Ammon's horn (tissue), 1 donor: ENCODE data around the gene KYNU.

Source experiments
- DNase-seq: peaks from one replicate; pipeline ENCODE4 v3.0.0-alpha.2; 2016; ENCODE audit warnings: low spot score

Gene KYNU

DNA sequence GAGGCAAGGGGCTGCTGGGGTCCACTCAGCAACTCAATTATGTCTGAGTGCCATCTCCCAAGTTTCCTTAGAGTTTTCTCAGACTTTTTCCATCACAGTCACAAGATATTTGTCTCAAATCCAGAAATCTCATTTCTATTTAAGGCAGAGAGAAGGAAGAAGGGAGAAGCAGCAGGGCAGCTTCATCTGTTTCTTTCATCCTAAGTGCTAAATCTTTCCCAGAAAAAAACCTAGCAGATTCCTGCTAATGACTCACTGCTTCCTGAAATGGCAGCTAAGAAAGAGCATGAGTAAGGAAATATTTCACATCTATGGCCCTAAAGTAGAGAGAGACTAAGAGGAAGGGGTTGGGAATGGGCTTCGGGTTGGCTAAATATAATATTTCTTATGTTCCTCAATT is 88.0 kb downstream of the KYNU start:
- DNase-seq, result no peak

DNA sequence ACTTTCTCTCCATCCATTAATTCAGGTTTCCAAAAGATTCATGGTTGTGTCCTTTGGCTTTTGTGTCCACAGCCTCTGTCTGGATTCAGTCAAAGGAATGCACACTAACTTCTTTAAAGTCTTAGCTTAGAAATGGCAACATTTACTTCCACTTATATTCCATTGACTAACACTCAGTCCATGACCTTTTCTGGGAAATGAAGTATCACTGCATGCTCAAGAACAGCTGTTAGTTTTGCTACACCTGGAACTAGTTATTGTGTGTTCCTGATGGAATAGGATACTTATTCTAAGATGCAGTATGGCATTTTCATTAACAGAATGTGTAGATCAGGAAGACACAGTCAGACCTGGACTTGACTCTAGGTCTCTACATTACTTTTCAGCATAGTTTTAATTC is 88.8 kb downstream of the KYNU start:
- no peak for DNase-seq

DNA sequence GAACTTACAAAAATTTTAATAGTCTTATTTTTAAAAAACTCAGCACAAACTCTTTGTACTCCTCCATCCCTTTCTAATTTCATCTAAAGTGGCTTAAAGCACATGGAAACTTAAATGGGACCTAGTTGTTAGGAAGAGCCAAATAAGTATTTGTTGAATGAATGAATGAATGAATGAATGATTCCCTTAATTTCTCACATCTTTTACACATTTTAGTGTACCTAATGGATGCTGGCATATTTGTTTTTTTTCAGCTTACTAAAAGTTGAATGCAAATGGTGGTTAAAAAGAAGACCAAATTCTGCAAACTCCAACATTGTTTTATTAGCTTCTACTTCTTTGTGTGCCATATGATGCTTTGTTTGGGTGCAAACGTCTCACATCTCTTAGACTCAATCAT is 89.6 kb downstream of the KYNU start:
- no peak for DNase-seq

DNA sequence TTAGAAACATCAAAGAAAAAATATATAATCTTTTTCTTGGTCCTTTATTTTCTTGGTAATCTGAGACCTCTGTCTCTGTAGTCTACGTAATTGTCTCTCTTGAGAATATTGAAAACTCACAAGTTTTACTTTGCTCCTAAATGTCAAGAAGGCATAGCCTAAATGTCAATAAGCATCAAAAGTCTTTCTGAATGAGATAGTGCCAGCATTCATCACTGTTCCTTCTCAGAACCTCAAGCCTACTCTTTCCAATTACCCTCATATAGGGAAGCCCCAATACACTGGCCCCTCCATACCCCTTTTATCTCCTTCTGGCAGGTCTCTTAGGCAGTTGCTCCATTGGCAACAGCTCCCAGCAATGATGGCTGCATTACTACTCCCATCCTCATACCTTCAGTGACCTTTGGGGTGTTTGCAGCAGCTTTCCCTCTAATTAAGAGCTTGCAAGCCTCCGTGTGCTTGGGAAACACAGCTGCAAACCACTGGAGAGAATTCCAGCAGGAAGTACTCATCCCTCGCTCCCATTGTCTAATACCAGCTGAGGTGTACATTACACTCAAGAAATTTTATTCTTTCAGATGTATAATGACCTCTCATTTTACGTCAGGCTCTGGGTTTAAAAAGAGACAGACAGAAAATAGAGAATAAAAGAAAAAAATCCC is 95.8 kb downstream of the KYNU start:
- no peak for DNase-seq

DNA sequence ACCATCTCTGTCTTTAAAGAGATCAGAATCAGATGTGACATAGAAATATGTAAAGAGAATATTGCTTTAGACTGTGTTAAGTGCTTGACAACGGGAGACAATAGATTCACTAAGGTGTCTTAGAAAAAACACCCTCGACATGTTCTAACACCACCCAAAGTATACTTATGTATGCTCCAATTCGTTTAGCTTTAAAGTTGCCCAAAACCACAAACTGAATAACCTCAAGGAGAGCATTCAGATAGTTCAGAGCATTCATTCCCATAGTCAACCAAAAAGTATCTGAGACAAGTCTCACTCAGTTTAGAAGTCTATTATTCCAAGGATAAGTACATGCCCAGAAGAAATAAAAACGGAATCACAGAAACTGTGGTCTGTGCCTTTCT is 96.4 kb downstream of the KYNU start:
- no peak for DNase-seq

DNA sequence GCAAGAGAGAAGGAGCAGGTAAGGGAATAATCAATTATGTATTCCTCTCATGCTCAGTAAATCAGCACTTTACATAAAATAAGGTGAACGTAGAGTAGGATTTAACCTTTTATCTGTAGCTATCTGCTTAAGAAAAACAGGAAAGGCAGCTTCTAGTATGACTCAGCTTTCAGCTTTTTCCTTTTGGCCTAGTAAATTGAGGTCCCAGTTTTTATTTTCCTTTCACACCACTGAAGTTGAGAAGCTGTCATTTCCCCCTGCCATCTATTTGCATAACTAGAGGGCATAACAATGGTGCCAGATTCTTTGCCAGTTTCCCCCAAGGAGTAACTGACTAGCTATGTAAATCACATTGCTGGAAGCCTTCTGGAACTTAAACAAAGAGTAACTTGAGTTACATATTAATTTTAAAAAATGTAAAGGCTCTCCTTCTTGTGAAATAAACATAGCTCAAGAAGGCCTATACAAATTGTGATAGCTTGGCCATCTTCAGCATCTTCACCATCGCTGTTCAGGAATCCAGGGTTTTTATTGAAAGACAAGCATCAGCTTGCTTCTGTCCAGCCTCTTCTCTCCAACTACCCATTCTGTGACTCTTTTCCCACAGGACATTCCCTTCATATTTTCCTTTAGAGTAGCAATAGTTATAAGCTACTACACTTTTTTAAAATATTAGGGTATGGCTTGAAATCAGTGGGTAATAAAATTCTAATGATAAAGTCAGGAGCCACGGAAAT is 97.0 kb downstream of the KYNU start:
- no peak for DNase-seq

DNA sequence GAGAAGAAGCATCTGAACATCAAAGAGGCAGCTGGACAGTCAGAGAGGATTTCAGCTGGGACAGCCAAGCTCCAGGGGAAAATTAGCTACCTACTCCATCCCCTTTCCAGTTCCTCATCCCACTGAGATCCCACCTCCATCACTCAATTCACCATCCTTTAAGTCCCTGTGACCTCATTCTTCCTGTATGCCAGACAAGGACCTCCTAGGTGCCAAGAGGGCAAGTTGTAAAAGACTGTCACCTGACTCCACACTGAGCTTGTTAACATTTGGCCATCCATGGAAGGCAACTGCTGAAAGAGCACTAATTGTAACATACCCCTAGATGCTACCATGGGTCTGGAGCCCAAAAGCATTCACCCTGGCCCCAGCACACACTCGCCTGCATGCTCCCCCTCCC is 97.8 kb downstream of the KYNU start:
- no peak for DNase-seq

DNA sequence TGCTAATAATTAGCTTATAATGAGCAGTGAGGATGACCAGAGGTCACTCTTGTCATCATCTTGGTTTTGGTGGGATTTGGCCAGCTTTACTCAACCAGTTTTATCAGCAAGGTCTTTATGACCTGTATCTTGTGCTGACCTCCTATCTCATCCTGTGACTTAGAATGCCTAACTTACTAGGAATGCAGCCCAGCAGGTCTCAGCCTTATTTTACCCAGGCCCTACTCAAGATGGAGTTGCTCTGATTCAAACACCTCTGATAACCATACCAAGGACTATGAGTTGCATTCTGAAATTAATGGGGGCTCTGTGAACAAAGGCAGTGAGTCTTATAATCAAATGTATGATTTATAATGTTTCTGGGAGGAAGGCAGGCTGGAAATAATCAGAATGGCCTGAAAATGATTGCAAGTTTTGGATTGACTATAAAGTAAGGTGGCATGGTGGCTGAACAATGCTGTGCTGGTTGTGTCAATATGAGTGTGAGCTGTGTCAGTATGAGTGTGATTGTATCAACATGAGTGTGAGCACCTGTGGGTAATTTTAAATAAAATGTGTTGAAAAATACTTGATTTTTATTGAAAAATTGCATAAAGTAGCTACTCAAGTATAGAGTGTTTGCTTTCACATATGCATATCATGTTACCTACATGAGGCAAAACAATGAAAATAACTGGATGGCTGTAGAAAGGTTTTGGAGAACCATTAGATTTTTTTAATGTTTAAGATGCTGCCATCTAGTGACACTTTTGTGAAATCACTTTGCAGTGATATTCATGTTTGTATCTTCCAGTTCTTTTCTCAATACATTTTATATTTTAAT is 103.0 kb downstream of the KYNU start:
- DNase-seq, result peak; percentile 12

DNA sequence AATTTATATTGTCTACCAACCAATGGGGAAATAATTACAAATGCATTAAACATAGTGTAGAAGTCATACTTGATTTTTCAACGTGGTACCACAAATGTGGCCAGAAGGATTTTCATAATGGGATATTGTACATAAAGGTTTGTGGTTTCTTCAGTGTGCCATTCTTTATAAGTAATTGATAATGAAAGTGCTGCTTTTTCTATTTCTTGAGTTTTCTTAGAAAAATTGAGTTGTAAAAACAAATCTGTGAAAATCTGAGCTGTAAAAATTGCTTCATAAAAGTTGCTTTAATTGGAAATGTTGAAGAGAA is 103.6 kb downstream of the KYNU start:
- no peak for DNase-seq

DNA sequence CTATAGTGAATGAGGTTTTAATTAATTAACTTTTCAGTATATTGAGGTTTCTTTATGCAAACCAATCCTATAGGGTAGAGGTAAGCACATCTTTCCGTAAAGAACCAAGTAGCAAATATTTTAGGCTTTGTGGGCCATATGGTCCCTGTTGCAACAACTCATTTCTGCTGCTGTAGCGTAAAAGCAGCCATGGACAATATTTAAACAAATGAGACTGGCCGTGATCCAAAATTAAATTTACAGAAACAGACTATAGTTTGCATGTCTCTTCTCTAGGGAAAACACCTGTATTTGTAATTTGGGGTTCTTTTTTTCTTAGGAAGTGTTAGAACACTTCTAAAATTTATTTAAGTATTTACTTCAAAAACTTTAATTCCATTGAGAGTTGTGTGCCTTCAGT is 104.3 kb downstream of the KYNU start:
- no peak for DNase-seq

DNA sequence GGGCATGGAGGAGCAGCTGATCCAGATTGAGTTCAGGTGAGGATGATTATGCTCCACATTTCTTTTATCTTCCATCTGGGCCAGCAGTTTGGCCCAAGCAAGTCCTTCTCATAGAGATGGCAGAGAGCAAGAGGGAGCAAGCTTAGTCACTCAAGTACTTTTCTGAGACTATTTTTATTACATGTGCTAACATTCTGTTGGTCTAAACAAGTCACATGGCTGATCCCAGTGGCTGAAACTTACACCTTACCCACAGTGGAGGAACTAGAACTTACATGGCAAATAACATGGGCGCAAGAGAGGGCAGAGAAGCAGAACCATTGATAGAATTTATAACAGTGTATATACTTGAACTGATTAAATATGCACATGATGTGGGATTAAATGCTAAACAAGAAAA is 105.7 kb downstream of the KYNU start:
- no peak for DNase-seq

DNA sequence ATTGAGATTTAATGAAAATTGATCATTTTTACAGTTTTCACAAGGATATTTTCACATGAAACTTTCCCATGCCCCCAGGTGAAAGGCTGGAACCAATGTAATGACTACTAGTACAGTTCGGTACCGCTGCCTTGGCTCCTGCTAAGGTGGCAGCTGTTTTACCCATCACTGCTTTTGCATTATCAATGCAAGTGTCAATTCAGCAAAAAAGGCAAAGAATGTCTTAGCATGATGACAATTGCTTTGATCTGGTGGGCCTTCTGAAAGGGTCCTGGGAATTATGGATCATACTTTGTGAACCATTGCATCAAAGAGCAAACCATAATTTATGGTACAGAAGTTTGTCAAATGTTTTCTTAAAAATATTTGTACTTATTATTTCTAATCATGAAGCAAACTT is 107.2 kb downstream of the KYNU start:
- no peak for DNase-seq

DNA sequence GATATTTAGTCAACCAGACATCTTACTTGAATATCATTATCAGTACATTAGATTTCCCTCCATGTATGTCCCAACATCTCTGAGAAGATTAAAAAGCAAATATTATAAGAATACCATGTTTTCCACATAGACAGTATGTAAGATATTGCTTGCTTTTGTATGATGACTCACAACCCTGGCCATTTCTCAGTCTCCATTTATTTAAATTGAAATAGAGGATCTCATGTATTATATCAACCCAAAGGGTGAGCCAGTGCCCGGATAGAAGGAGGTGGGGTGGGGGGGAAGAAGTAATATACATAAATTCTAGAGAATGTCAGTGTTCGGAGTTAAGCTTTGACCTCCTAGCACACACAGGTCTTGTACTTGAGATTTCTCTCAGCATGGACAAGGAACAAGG is 109.6 kb downstream of the KYNU start:
- no peak for DNase-seq

DNA sequence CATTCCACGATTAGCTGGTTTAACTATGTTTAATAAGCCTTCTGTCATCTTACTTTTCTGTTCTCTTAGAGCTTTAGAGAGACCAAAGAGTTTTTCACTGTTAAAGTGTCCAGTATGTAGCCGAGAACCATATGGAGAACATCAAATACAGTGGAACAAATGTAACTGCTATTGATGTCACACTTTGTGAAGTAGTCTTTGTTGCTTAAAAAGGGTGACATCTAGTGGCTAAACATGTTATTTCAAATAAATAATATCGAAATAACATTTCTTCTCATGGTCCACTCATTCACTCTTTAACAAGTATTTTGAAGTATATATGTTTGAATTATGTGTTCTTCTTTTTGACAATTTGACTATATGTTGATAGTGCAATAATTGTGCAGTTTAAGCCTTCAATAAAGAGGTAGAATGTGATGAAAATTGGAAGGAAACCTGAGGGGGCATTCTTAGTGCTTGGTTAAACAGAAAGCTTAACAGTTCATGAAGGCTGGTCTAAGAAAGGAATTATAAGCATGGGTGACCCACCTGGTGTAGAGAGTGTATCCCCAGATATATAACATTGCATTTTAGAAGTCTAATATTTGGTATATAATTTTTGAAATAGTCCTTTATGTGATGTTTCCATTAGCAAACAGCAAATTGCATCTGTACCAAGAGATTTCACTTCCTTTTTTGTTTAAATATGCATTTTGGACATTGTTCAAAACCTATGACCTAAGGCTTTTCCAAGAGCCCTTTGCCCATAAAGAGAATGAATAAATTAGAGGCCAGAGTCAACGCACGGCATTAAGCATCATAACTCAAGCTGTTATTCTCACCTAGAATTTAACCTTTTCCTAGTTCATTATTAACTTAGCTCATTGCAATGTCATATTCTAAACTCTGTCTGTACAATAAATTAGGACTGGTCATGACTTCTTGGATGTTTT is 112.1 kb downstream of the KYNU start:
- peak; percentile 22 for DNase-seq

DNA sequence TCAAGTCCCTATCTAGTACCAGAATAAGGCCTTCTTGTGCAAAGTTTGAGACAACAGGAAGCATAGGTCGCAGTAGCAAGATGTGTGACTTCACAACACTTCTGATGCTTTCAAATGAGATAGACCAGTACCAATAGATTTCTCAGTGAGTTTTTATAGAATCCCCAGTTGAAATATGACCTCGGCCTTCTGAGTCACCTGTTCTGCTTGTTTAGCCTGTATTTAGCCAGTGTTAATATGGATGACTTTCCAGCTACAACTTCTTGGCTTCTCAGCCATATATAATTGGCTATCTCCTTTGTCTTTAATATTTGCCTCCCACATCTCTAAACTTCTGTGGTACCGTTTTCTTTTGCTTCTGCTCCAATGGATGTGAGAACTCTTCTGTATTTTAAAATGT is 113.8 kb downstream of the KYNU start:
- DNase-seq, result no peak

DNA sequence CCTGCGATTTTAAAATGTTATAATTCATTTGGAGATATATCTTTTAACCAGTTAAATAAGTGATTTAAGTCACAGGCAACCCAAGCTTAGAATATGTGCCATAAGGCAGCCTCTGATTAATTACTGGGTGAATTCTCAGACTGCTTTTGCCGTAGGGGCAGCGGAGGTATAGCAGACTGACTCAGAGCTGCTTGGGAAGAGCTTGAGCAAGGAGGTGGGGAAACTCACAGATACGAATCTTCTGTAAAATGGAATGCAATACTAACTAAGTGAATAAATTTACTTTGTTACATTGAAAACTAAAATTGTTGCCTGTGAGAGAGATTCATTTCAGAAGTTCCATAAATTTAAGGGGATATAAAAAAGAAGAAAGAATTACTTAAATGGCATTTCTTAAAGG is 115.4 kb downstream of the KYNU start:
- no peak for DNase-seq

DNA sequence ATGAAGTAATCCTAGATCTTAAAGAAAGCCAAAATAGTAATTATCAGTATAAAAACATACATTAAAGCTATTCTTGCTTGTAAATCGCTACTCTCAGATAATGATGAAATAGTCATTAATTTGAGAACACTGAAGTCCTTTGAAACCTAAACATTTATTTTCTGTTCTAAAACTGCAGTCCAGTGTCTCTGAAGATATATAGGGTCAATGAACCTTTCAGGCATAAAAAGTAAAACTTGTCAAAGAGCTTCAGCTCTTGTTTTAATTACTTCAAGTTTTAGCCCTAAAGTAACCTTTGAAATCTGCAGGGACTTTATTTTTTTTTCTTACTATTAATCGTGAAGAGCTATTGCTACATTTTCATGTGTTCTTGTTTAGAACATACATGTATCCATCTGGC is 116.3 kb downstream of the KYNU start:
- no peak for DNase-seq

DNA sequence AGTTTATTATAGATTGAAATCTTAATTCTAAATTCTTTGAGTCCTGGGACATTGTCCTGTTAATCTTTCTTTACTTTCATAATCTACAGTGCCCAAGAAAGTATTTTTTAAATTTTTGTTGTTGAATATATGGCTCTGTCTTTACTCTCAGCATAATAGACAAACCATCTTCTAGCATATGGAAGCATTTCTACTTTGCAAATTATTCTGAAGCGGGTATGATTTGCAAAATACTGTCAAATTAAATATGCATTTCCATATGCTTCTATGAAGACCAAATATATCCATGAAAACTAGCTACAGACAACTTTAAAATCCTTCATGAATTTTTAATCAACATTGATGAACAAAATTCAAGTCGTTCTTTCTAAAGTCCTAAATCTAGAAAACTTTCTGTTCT is 117.2 kb downstream of the KYNU start:
- no peak for DNase-seq

DNA sequence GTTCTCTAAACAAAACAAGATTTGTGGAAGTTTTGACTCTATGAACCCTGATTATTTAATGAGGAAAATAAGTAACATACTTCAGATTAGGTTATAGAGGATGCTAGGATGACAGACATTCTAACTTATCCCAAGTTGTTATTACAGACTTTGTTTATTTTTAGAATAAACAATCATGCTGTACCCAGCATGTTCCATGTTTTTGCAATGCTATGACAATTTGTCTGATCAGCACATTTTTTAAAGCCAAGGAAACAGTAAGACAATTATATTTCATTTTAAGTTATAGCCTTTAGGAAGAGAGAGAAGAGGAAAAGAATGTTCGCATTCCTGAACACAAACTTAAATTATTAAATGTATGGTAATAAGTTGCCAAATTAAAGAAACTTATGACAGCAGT is 119.8 kb downstream of the KYNU start:
- DNase-seq, result no peak

DNA sequence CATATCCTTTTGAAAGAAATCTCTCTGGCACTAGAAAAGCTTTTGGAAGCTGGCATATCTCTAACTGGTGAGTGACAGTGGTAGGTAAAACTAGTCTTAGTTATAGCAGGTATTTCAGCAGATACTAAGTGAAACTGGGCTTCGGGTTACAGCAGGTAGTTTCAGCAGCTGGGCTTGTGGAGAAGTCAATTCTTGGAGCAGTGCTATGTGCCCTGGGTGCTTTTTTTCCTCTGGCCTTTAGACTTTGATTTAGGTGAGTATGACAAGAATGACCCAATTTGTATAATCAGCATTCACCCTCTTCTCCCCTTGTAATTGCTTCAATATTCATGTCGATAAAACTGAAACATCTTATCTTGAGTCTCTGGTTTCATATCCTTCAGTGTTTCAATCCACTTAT is 123.1 kb downstream of the KYNU start:
- DNase-seq, result no peak

DNA sequence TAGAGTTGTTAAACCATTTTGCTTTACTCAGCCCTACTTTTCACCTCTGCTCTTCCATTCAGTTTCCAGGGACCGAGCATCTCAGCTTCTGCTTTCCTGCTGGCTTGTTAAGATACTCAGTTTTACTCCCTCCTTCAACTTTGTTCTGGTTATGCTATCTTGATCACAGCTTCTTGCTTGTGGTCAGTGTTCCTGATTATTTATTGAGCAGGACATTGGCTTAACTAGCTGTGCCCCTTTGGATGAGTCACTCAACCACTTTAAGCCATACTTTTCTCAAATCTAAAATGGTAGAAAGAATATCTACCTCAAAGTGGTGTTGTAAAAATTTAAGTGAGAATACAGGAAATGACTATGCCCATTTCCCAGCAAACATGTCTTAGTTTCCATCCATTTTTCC is 124.0 kb downstream of the KYNU start:
- DNase-seq, result no peak

DNA sequence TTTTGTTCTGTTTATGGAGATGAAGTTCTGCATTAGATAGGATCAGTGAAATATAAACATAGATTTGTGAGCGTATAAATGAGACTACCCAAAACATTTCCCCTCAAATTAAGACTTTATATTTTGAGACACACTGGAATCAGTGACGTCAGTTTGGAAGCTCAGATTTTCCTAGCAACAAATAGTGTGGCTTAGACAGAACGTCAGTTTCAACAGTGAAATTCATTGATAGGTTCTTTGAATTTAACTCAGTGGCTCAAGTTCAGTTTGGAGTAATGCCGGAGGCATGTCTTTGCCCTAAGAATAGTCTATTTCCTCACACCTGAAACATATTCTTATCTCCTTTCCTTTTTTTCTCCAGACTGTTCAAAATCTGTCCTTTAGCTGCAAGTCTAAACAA is 138.2 kb downstream of the KYNU start:
- DNase-seq, result no peak
